Smooth muscle cell (in vitro differentiated cells): ENCODE data around the gene VCL. TPM values are rescaled to one million over a fixed set of nuclear protein-coding genes. Genes with fewer than 3 reads are reported as not detected.

Experiments used
- DNase-seq: peaks from one replicate; lab custom pipeline; 2025; ENCODE audit not compliant: unreplicated experiment; lab: John Stamatoyannopoulos, UW
- H2AFZ ChIP-seq: fragments of 200-600 bp; sonication (generic); 2 replicates; pipeline ENCODE4 v1.6.0; 2016; ENCODE audit warnings: antibody characterized with exemption, low read depth, mild to moderate bottlenecking
- H3F3A ChIP-seq: fragments of 200-600 bp; sonication (generic); 2 replicates; pipeline ENCODE4 v1.6.0; 2017; ENCODE audit warnings: antibody characterized with exemption, low read depth
- H3K27ac ChIP-seq: fragments of 200-600 bp; sonication (generic); 2 replicates; pipeline ENCODE4 v1.5.1; 2016; ENCODE audit warnings: low read depth, mild to moderate bottlenecking
- H3K27me3 ChIP-seq: fragments of 200-600 bp; sonication (generic); 2 replicates; pipeline ENCODE4 v1.6.1; 2016; ENCODE audit warnings: low read depth, mild to moderate bottlenecking
- H3K36me3 ChIP-seq: fragments of 200-600 bp; sonication (generic); 2 replicates; pipeline ENCODE4 v1.5.1; 2016; ENCODE audit warnings: low read depth
- H3K4me1 ChIP-seq: fragments of 200-600 bp; sonication (generic); 2 replicates; pipeline ENCODE4 v1.5.1; 2016; ENCODE audit warnings: low read depth
- H3K4me2 ChIP-seq: fragments of 200-600 bp; sonication (generic); 2 replicates; pipeline ENCODE4 v1.6.0; 2016; ENCODE audit warnings: mild to moderate bottlenecking
- H3K4me3 ChIP-seq: fragments of 200-600 bp; sonication (generic); 2 replicates; pipeline ENCODE4 v1.5.1; 2016; ENCODE audit warnings: mild to moderate bottlenecking
- H3K79me2 ChIP-seq: fragments of 200-600 bp; sonication (generic); 2 replicates; pipeline ENCODE4 v1.6.0; 2016; ENCODE audit warnings: low read depth, mild to moderate bottlenecking
- H3K9ac ChIP-seq: fragments of 200-600 bp; sonication (generic); 2 replicates; pipeline ENCODE4 v1.6.0; 2016; ENCODE audit warnings: low read depth
- H3K9me3 ChIP-seq: fragments of 200-600 bp; sonication (generic); replicated peaks from 2 replicates; pipeline ENCODE4 v1.5.1; 2016; ENCODE audit warnings: low read depth
- H4K20me1 ChIP-seq: fragments of 200-600 bp; sonication (generic); 2 replicates; pipeline ENCODE4 v1.6.0; 2016; ENCODE audit warnings: low read depth
- CTCF ChIP-seq: fragments of 200-600 bp; sonication (generic); IDR thresholded peaks from 2 replicates; pipeline ENCODE4 v1.5.1; 2017; ENCODE audit warnings: borderline replicate concordance, mild to moderate bottlenecking, antibody characterized with exemption; ENCODE audit not compliant: insufficient read depth, poor library complexity, severe bottlenecking
- WGBS: methylation state at CpG from one replicate; pipeline ENCODE4 v1.1.7; 2016; ENCODE audit warnings: low lambda C conversion rate; 5-methylcytosine and 5-hydroxymethylcytosine counted together
- polyA plus RNA-seq: library from polyadenylated mRNA; unstranded; fragments of >200 nt; fragmentation: Nextera tagmentation; extraction: Ambion mirVana; gene quantifications from 2 replicates; pipeline ENCODE4 v1.2.1, GENCODE V29; 2016
- total RNA-seq: library from RNA; depleted of rRNA; stranded (reverse); fragments of >200 nt; gene quantifications from 2 replicates; pipeline ENCODE4 v1.2.3, GENCODE V29; 2014

The VCL gene
- total and polyA plus RNA-seq, 2 experiments from 2014 or later: 128 to 187 TPM

- Histone ChIP-seq H3F3A (no peaks in the 10 kb centered on the region), H3K4me1 (peaks cover 21% of the 10 kb centered on the region), H3K36me3 (no peaks in the 10 kb centered on the region), H3K4me2 (no peak overlapping the region), H3K4me3 (no peak overlapping the region), H3K9me3 (no peaks in the 10 kb centered on the region), H2AFZ (no peak overlapping the region), H3K27ac (no peak overlapping the region), H3K27me3 (no peaks in the 10 kb centered on the region), H3K79me2 (peaks cover 41% of the 10 kb centered on the region), H3K9ac (no peak overlapping the region), H4K20me1 (peaks cover 8% of the 10 kb centered on the region)
- 62% methylated on average over 4 of the region's 4 CpGs for WGBS
- DNase-seq: no peak
- peak; percentile 43 for TF ChIP-seq CTCF
These were observed 155.2 kb downstream of the VCL start for GRCh38 chr10:74153123-74153522.

- no peaks in the 10 kb centered on the region for H3K9me3 ChIP-seq
- no peaks in the 10 kb centered on the region for H3K36me3 ChIP-seq
- H3F3A ChIP-seq: no peaks in the 10 kb centered on the region
- H4K20me1 ChIP-seq: peaks cover 3% of the 10 kb centered on the region
- no peak for TF ChIP-seq CTCF
- H3K79me2 ChIP-seq: peaks cover 41% of the 10 kb centered on the region
- no peak overlapping the region for H3K4me3 ChIP-seq
- no peak for DNase-seq
- peaks cover 21% of the 10 kb centered on the region for H3K4me1 ChIP-seq
- no peak overlapping the region for H3K9ac ChIP-seq
- H2AFZ ChIP-seq: no peak overlapping the region
- H3K27me3 ChIP-seq: no peaks in the 10 kb centered on the region
- 82% methylated on average over 4 of the region's 4 CpGs for WGBS
- no peak overlapping the region for H3K4me2 ChIP-seq
- H3K27ac ChIP-seq: no peak overlapping the region
These were observed 155.8 kb downstream of the VCL start for GRCh38 chr10:74153676-74154075.

- H3K27ac ChIP-seq: no peak overlapping the region
- H3K4me3 ChIP-seq: no peak overlapping the region
- no peaks in the 10 kb centered on the region for H3F3A ChIP-seq
- no peaks in the 10 kb centered on the region for H4K20me1 ChIP-seq
- H3K4me1 ChIP-seq: peaks cover 12% of the 10 kb centered on the region
- 49% methylated on average over 2 of the region's 2 CpGs for WGBS
- peaks cover 25% of the 10 kb centered on the region for H3K79me2 ChIP-seq
- no peaks in the 10 kb centered on the region for H3K36me3 ChIP-seq
- H3K9ac ChIP-seq: no peak overlapping the region
- TF ChIP-seq CTCF: no peak
- no peaks in the 10 kb centered on the region for H3K9me3 ChIP-seq
- no peak overlapping the region for H2AFZ ChIP-seq
- H3K27me3 ChIP-seq: no peaks in the 10 kb centered on the region
- no peak for DNase-seq
- no peak overlapping the region for H3K4me2 ChIP-seq
These were observed 159.0 kb downstream of the VCL start for GRCh38 chr10:74156919-74157289.

- H3K4me3 ChIP-seq: no peak overlapping the region
- no peak overlapping the region for H3K9ac ChIP-seq
- H4K20me1 ChIP-seq: no peaks in the 10 kb centered on the region
- H3K9me3 ChIP-seq: no peaks in the 10 kb centered on the region
- no peaks in the 10 kb centered on the region for H3K27me3 ChIP-seq
- H3K4me1 ChIP-seq: no peaks in the 10 kb centered on the region
- no peak for DNase-seq
- 98% methylated on average over 3 of the region's 3 CpGs for WGBS
- no peak overlapping the region for H3K4me2 ChIP-seq
- TF ChIP-seq CTCF: no peak
- no peaks in the 10 kb centered on the region for H3K36me3 ChIP-seq
- peaks cover 3% of the 10 kb centered on the region for H3F3A ChIP-seq
- H3K79me2 ChIP-seq: peaks cover 13% of the 10 kb centered on the region
- no peak overlapping the region for H3K27ac ChIP-seq
- no peak overlapping the region for H2AFZ ChIP-seq
These were observed 162.1 kb downstream of the VCL start for GRCh38 chr10:74160013-74160412.
